ENCODE results near the gene AMBRA1.

DNA sequence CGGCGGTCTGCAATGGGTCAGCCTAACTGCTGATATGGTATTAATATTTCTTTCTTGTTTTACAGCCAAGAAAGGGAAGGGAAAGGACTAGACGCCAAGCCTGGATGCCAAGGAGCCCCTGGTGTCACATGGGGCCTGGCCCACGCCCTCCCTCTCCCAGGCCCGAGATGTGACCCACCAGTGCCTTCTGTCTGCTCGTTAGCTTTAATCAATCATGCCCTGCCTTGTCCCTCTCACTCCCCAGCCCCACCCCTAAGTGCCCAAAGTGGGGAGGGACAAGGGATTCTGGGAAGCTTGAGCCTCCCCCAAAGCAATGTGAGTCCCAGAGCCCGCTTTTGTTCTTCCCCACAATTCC, 210.4 kb downstream of the AMBRA1 start:
- TF ChIP-seq, protein P1, sequence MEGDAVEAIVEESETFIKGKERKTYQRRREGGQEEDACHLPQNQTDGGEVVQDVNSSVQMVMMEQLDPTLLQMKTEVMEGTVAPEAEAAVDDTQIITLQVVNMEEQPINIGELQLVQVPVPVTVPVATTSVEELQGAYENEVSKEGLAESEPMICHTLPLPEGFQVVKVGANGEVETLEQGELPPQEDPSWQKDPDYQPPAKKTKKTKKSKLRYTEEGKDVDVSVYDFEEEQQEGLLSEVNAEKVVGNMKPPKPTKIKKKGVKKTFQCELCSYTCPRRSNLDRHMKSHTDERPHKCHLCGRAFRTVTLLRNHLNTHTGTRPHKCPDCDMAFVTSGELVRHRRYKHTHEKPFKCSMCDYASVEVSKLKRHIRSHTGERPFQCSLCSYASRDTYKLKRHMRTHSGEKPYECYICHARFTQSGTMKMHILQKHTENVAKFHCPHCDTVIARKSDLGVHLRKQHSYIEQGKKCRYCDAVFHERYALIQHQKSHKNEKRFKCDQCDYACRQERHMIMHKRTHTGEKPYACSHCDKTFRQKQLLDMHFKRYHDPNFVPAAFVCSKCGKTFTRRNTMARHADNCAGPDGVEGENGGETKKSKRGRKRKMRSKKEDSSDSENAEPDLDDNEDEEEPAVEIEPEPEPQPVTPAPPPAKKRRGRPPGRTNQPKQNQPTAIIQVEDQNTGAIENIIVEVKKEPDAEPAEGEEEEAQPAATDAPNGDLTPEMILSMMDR (conservative IDR thresholded peaks at IDR 0.05) = peak; percentile 61
- TF ChIP-seq ZFX (IDR thresholded peaks at IDR 0.05) = no peak

Data from C4-2B (cell line).